Measurements from ENCODE around the gene MSL1. TPM values are rescaled to one million over a fixed set of nuclear protein-coding genes. Genes with fewer than 3 reads are reported as not detected.

Gene MSL1
- total and polyA plus RNA-seq, 9 of the 15 experiments (the other 6 are each of a cell fraction or from before 2014, with no cell fraction given): 13.8 to 120 (median 61.9) TPM

DNA sequence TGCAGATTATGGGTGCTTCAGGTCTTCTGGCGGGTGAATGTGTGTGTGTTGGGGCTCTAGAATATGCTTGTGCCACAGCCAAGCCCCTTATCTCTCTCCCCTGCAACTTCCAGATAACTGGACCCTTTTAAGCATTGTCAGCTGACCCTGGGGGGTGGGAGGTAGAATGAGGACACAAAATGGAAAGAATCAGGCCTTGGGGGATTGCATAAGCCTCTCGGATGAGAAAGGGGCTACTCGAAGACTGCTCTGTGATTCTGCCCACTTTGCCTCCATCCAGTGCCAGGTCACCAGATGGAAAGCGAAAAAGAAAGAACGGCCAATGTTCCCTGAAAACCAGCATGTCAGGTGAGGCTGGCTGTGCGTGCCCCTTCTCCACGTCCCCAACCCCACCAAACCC, 45.2 kb upstream of the MSL1 start (continued):
- TF ChIP-seq ILK (tag; IDR thresholded peaks at IDR 0.05; ENCODE audit: borderline replicate concordance, low read depth) (no peak), SMAD1 (IDR thresholded peaks at IDR 0.05; ENCODE audit: low read depth, low read length, partially characterized antibody) (no peak), MEF2D (tag; conservative IDR thresholded peaks at IDR 0.05; ENCODE audit: low read depth) (no peak), ZFX (CRISPR knock-in tag; IDR thresholded peaks at IDR 0.05) (no peak), CBX5 (IDR thresholded peaks at IDR 0.05; ENCODE audit: borderline replicate concordance, low read depth) (no peak), MGA (IDR thresholded peaks at IDR 0.05) (no peak), TAL1 (IDR thresholded peaks at IDR 0.05) (peak; percentile 67), SPI1 (IDR thresholded peaks at IDR 0.05; ENCODE audit: borderline replicate concordance, low read depth, low read length) (no peak), HOXB6 (CRISPR knock-in tag; IDR thresholded peaks at IDR 0.05; ENCODE audit: borderline replicate concordance) (no peak)
- TF ChIP-seq, protein P1, sequence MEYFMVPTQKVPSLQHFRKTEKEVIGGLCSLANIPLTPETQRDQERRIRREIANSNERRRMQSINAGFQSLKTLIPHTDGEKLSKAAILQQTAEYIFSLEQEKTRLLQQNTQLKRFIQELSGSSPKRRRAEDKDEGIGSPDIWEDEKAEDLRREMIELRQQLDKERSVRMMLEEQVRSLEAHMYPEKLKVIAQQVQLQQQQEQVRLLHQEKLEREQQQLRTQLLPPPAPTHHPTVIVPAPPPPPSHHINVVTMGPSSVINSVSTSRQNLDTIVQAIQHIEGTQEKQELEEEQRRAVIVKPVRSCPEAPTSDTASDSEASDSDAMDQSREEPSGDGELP (CRISPR knock-in tag; IDR thresholded peaks at IDR 0.05; ENCODE audit: borderline replicate concordance): 0 out of 2 replicates have a peak, but pooled peaks have one; percentile 21
- TF ChIP-seq, protein P2, sequence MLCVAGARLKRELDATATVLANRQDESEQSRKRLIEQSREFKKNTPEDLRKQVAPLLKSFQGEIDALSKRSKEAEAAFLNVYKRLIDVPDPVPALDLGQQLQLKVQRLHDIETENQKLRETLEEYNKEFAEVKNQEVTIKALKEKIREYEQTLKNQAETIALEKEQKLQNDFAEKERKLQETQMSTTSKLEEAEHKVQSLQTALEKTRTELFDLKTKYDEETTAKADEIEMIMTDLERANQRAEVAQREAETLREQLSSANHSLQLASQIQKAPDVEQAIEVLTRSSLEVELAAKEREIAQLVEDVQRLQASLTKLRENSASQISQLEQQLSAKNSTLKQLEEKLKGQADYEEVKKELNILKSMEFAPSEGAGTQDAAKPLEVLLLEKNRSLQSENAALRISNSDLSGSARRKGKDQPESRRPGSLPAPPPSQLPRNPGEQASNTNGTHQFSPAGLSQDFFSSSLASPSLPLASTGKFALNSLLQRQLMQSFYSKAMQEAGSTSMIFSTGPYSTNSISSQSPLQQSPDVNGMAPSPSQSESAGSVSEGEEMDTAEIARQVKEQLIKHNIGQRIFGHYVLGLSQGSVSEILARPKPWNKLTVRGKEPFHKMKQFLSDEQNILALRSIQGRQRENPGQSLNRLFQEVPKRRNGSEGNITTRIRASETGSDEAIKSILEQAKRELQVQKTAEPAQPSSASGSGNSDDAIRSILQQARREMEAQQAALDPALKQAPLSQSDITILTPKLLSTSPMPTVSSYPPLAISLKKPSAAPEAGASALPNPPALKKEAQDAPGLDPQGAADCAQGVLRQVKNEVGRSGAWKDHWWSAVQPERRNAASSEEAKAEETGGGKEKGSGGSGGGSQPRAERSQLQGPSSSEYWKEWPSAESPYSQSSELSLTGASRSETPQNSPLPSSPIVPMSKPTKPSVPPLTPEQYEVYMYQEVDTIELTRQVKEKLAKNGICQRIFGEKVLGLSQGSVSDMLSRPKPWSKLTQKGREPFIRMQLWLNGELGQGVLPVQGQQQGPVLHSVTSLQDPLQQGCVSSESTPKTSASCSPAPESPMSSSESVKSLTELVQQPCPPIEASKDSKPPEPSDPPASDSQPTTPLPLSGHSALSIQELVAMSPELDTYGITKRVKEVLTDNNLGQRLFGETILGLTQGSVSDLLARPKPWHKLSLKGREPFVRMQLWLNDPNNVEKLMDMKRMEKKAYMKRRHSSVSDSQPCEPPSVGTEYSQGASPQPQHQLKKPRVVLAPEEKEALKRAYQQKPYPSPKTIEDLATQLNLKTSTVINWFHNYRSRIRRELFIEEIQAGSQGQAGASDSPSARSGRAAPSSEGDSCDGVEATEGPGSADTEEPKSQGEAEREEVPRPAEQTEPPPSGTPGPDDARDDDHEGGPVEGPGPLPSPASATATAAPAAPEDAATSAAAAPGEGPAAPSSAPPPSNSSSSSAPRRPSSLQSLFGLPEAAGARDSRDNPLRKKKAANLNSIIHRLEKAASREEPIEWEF (CRISPR knock-in tag; IDR thresholded peaks at IDR 0.05): no peak
